ENCODE data around the gene RANBP2. TPM values are rescaled to one million over a fixed set of nuclear protein-coding genes. Genes with fewer than 3 reads are reported as not detected.

Gene RANBP2
- total and polyA plus RNA-seq, 9 of the 15 experiments (the other 6 are each of a cell fraction or from before 2014, with no cell fraction given) = 11.7 to 97.4 (median 48.1) TPM

DNA sequence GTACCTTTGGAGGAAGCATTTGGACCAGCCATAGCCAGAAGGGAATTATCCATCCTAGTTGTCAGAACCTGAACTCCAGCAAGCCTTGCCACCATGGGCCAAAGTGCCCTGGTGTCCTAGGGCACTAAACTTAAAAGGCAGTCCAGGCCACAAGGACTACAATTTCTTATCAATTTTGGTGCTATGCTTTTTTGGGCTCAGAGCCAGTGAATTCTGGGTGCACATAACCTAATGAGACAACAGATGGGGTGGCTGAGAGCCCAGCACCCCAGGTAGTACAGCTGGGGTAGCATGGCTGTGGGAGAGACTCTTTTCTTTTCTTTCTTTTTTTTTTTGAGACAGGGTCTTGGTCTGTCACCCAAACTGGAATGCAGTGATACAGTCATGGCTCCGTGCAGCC is 14.4 kb upstream of the RANBP2 start (continued):
- no peak for TF ChIP-seq TEAD4 (IDR thresholded peaks at IDR 0.05; ENCODE audit: low read length)
- TF ChIP-seq TEAD4 (CRISPR knock-in tag; IDR thresholded peaks at IDR 0.05; ENCODE audit: borderline replicate concordance) = no peak
- TF ChIP-seq CBX1 (IDR thresholded peaks at IDR 0.05; ENCODE audit: low read depth) = no peak
- TF ChIP-seq TEAD2 (tag; IDR thresholded peaks at IDR 0.05) = no peak

DNA sequence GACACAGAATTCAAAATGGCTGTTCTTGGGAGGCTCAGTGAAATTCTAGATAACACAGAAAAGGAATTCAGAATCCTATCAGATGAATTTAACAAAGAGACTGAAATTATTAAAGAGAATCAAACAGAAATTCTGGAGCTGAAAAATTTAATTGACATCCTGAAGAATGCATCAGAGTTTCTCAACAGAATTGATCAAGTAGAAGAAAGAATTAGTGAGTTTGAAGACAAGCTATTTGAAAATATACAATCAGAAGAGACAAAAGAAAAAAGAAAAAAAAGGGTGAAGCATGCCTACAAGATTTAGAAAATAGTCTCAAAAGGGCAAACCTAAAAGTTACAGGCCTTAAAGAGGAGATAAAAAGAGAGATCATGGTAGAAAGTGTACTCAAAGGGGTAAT is 12.0 kb upstream of the RANBP2 start:
- Histone ChIP-seq H3K9ac (ENCODE audit: insufficient read depth in 1 of 2, low read depth in 2 of 2, low read length in 2 of 2) (no peak overlapping the region), H2AFZ (ENCODE audit: low read depth, low read length) (no peak overlapping the region), H3K4me1 (replicated peaks in 1 of 2; ENCODE audit: control insufficient read depth in 2 of 2, insufficient read depth in 2 of 2, low read length in 2 of 2) (no peaks in the 10 kb centered on the region), H3K27me3 (ENCODE audit: control insufficient read depth in 2 of 2, insufficient read depth in 2 of 2, low read length in 2 of 2) (no peaks in the 10 kb centered on the region), H4K20me1 (replicated peaks; ENCODE audit: control insufficient read depth, insufficient read depth, low read length) (no peaks in the 10 kb centered on the region), H3K9me1 (ENCODE audit: control insufficient read depth, insufficient read depth, low read length) (no peaks in the 10 kb centered on the region), H3K36me3 (ENCODE audit: control insufficient read depth, insufficient read depth, low read length) (no peaks in the 10 kb centered on the region), H3K79me2 (ENCODE audit: control insufficient read depth, insufficient read depth, low read length) (no peaks in the 10 kb centered on the region), H3K4me3 (no peak overlapping the region), H3K4me2 (ENCODE audit: insufficient read depth, low read length) (no peak overlapping the region), H3K27ac (ENCODE audit: extremely low read depth, low read depth, low read length) (no peak overlapping the region), H3K9me3 (replicated peaks; ENCODE audit: control insufficient read depth, insufficient read depth, low read depth, low read length) (no peaks in the 10 kb centered on the region)
- in situ Hi-C loops (cut with MboI) = no loop called here
- ChIA-PET POLR2A (no interaction called here), CTCF (ENCODE audit: low intra/inter-chr PET ratio) (no interaction called here)
- FAIRE-seq (no peak), DNase-seq (ENCODE audit: extremely low read depth in 1 of 4, low spot score in 3 of 4) (no peak), ATAC-seq (no peak)
- no TSS peak for BruUV-seq (replicated peaks)
- intact Hi-C loops (cut with micrococcal nuclease) = no loop called here
- TF ChIP-seq, protein P1, sequence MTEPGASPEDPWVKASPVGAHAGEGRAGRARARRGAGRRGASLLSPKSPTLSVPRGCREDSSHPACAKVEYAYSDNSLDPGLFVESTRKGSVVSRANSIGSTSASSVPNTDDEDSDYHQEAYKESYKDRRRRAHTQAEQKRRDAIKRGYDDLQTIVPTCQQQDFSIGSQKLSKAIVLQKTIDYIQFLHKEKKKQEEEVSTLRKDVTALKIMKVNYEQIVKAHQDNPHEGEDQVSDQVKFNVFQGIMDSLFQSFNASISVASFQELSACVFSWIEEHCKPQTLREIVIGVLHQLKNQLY (CRISPR knock-in tag; conservative IDR thresholded peaks at IDR 0.05) = no peak
- TF ChIP-seq, protein P2, sequence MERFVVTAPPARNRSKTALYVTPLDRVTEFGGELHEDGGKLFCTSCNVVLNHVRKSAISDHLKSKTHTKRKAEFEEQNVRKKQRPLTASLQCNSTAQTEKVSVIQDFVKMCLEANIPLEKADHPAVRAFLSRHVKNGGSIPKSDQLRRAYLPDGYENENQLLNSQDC (CRISPR knock-in tag; IDR thresholded peaks at IDR 0.05) = no peak
- TF ChIP-seq SUPT5H (IDR thresholded peaks at IDR 0.05) (no peak), TCF7 (IDR thresholded peaks at IDR 0.05; ENCODE audit: borderline replicate concordance) (no peak), ZBTB1 (CRISPR knock-in tag; IDR thresholded peaks at IDR 0.05; ENCODE audit: borderline replicate concordance, low read depth) (no peak), NFIC (IDR thresholded peaks at IDR 0.05) (no peak), ZNF75A (CRISPR knock-in tag; IDR thresholded peaks at IDR 0.05) (no peak), ZNF668 (CRISPR knock-in tag; IDR thresholded peaks at IDR 0.05) (no peak), SMARCA4 (IDR thresholded peaks at IDR 0.05) (no peak), HNRNPK (IDR thresholded peaks at IDR 0.05; ENCODE audit: low read depth, low read length, poor library complexity, severe bottlenecking) (no peak), RBM25 (IDR thresholded peaks at IDR 0.05; ENCODE audit: low read depth, low read length, severe bottlenecking) (peak; percentile 73), ZKSCAN3 (CRISPR knock-in tag; IDR thresholded peaks at IDR 0.05) (no peak), MYBL2 (IDR thresholded peaks at IDR 0.05; ENCODE audit: low read depth) (no peak), MYBL2 (CRISPR knock-in tag; IDR thresholded peaks at IDR 0.05; ENCODE audit: borderline replicate concordance) (no peak), ZNF584 (CRISPR knock-in tag; IDR thresholded peaks at IDR 0.05; ENCODE audit: low read depth) (no peak), IFI16 (CRISPR knock-in tag; IDR thresholded peaks at IDR 0.05) (no peak), EP300 (IDR thresholded peaks at IDR 0.05; ENCODE audit: low read length) (no peak), TRIM28 (IDR thresholded peaks at IDR 0.05) (peak; percentile 78), TARDBP (IDR thresholded peaks at IDR 0.05) (no peak)
- TF ChIP-seq, protein P3, sequence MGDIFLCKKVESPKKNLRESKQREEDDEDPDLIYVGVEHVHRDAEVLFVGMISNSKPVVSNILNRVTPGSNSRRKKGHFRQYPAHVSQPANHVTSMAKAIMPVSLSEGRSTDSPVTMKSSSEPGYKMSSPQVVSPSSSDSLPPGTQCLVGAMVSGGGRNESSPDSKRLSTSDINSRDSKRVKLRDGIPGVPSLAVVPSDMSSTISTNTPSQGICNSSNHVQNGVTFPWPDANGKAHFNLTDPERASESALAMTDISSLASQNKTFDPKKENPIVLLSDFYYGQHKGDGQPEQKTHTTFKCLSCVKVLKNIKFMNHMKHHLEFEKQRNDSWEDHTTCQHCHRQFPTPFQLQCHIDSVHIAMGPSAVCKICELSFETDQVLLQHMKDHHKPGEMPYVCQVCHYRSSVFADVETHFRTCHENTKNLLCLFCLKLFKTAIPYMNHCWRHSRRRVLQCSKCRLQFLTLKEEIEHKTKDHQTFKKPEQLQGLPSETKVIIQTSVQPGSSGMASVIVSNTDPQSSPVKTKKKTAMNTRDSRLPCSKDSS (IDR thresholded peaks at IDR 0.05; ENCODE audit: low read depth, partially characterized antibody) = peak; percentile 90
